Measurements from ENCODE around the gene GCHFR.

GCHFR gene

GRCh38 chr15:40776537-40777141 is 12.8 kb downstream of the GCHFR start:
- Histone ChIP-seq H3K27ac (ENCODE audit: low read length) (no peak overlapping the region), H3K9ac (ENCODE audit: low read length in 2 of 2) (no peak overlapping the region), H3K36me3 (ENCODE audit: control insufficient read depth in 2 of 2, insufficient read depth in 2 of 2, low read length in 2 of 2) (peaks cover 50 to 51% of the 10 kb centered on the region in 2 donors), H3K27me3 (ENCODE audit: control insufficient read depth in 1 of 2, insufficient read depth in 2 of 2, low read length in 2 of 2) (no peaks in the 10 kb centered on the region), H3K4me1 (ENCODE audit: control insufficient read depth, insufficient read depth, low read length) (no peaks in the 10 kb centered on the region), H3K9me3 (ENCODE audit: control insufficient read depth in 2 of 2, low read length in 2 of 2) (no peaks in the 10 kb centered on the region), H3K4me3 (ENCODE audit: low read length in 2 of 2) (no peak overlapping the region)

GRCh38 chr15:40782609-40783227 is 18.9 kb downstream of the GCHFR start:
- H3K9ac ChIP-seq (ENCODE audit: low read length in 2 of 2), result no peak overlapping the region

GRCh38 chr15:40785164-40785563 is 21.3 kb downstream of the GCHFR start:
- no peak overlapping the region for H3K9ac ChIP-seq (ENCODE audit: low read length in 2 of 2)

More at GRCh38 chr15:40782609-40783227, 18.9 kb downstream of the GCHFR start:
- H3K27me3 ChIP-seq (ENCODE audit: control insufficient read depth in 1 of 2, insufficient read depth in 2 of 2, low read length in 2 of 2), result no peaks in the 10 kb centered on the region
- peaks cover 9 to 13% of the 10 kb centered on the region in 2 donors for H3K36me3 ChIP-seq (ENCODE audit: control insufficient read depth in 2 of 2, insufficient read depth in 2 of 2, low read length in 2 of 2)
- no peak overlapping the region for H3K27ac ChIP-seq (ENCODE audit: low read length)
- peaks cover 11% of the 10 kb centered on the region for H3K4me1 ChIP-seq (ENCODE audit: control insufficient read depth, insufficient read depth, low read length)
- no peaks in the 10 kb centered on the region for H3K9me3 ChIP-seq (ENCODE audit: control insufficient read depth in 2 of 2, low read length in 2 of 2)
- H3K4me3 ChIP-seq (ENCODE audit: low read length in 2 of 2), result no peak overlapping the region

DNA sequence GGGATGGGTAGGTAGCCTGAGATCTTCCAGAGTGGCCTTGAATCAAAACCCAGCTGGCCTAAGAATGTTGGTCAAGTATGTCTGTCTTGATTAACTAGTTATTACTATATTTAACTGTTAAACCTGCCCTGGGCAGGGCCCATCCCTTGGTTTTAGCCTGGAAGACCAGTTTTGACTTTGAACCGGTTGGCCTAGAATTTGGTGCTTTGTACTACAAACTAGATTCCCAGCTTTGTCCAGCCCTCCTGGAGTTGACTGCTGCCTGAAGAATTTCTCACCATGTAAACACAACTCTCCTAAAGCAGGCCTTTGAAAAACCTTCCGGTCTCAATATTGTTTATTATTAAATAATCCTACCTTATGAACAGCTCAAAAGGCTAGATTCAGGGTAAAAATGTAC is 21.9 kb downstream of the GCHFR start:
- Histone ChIP-seq H3K4me1 (ENCODE audit: control insufficient read depth, insufficient read depth, low read length) (peaks cover 15% of the 10 kb centered on the region), H3K27me3 (ENCODE audit: control insufficient read depth in 1 of 2, insufficient read depth in 2 of 2, low read length in 2 of 2) (no peaks in the 10 kb centered on the region), H3K4me3 (ENCODE audit: low read length in 2 of 2) (no peak overlapping the region), H3K36me3 (ENCODE audit: control insufficient read depth in 2 of 2, insufficient read depth in 2 of 2, low read length in 2 of 2) (no peaks in the 10 kb centered on the region), H3K9me3 (ENCODE audit: control insufficient read depth in 2 of 2, low read length in 2 of 2) (no peaks in the 10 kb centered on the region), H3K27ac (ENCODE audit: low read length) (no peak overlapping the region), H3K9ac (ENCODE audit: low read length in 2 of 2) (no peak overlapping the region)

More at GRCh38 chr15:40785164-40785563, 21.3 kb downstream of the GCHFR start:
- Histone ChIP-seq H3K27ac (ENCODE audit: low read length) (no peak overlapping the region), H3K4me1 (ENCODE audit: control insufficient read depth, insufficient read depth, low read length) (peaks cover 15% of the 10 kb centered on the region), H3K36me3 (ENCODE audit: control insufficient read depth in 2 of 2, insufficient read depth in 2 of 2, low read length in 2 of 2) (no peaks in the 10 kb centered on the region), H3K9me3 (ENCODE audit: control insufficient read depth in 2 of 2, low read length in 2 of 2) (no peaks in the 10 kb centered on the region), H3K27me3 (ENCODE audit: control insufficient read depth in 1 of 2, insufficient read depth in 2 of 2, low read length in 2 of 2) (no peaks in the 10 kb centered on the region), H3K4me3 (ENCODE audit: low read length in 2 of 2) (no peak overlapping the region)

DNA sequence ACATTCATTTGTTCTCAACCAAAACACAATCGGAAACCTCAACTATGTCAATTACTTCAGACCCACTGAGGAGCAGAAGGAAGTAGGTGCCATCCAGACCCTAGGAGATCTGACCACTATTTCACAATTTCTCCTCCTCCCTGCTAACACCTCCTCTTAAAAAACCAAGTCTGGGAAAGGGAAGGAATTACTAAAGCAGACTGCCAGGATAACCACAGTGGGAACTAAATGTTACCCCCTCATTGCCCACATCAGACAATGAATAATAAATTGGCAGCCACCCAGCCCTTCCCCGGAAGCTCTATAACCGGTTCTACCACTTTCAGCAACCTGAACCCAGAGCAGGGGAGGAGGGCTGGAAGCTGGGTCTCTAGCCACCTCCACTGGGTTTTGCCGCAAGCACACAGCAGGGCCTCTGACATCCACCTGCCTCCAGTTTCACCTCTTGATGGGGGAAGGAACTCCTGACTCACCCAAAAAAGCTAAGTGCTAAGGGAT is 23.5 kb downstream of the GCHFR start:
- Histone ChIP-seq H3K36me3 (ENCODE audit: control insufficient read depth in 2 of 2, insufficient read depth in 2 of 2, low read length in 2 of 2) (peaks cover 0 to 4% of the 10 kb centered on the region in 2 donors), H3K27me3 (ENCODE audit: control insufficient read depth in 1 of 2, insufficient read depth in 2 of 2, low read length in 2 of 2) (no peaks in the 10 kb centered on the region), H3K9ac (ENCODE audit: low read length in 2 of 2) (peak overlapping the region in 1 of 2 donors; percentile 13), H3K9me3 (ENCODE audit: control insufficient read depth in 2 of 2, low read length in 2 of 2) (no peaks in the 10 kb centered on the region), H3K4me1 (ENCODE audit: control insufficient read depth, insufficient read depth, low read length) (peaks cover 15% of the 10 kb centered on the region), H3K27ac (ENCODE audit: low read length) (no peak overlapping the region), H3K4me3 (ENCODE audit: low read length in 2 of 2) (no peak overlapping the region)

DNA sequence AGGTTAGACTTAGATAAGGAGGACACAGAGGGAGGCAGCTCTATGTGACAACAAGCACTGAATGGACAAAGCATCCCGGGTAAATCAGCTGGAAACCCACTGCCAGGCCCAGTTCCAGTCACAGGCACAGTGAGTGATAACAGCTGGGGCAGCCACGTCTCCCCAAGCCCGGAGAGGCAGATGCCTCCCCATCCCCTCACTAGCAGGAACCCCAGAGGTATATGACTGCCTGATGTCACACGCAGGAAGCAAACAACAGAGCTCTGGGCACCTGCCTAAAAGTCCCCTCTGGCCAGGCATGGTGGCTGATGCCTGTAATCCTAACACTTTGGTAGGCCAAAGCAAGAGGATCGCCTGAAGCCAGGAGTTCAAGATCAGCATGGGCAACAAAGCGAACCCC is 24.1 kb downstream of the GCHFR start:
- peaks cover 15% of the 10 kb centered on the region for H3K4me1 ChIP-seq (ENCODE audit: control insufficient read depth, insufficient read depth, low read length)
- no peaks in the 10 kb centered on the region for H3K27me3 ChIP-seq (ENCODE audit: control insufficient read depth in 1 of 2, insufficient read depth in 2 of 2, low read length in 2 of 2)
- H3K36me3 ChIP-seq (ENCODE audit: control insufficient read depth in 2 of 2, insufficient read depth in 2 of 2, low read length in 2 of 2), result peaks cover 0 to 5% of the 10 kb centered on the region in 2 donors
- no peak overlapping the region for H3K27ac ChIP-seq (ENCODE audit: low read length)
- no peak overlapping the region for H3K4me3 ChIP-seq (ENCODE audit: low read length in 2 of 2)
- no peaks in the 10 kb centered on the region for H3K9me3 ChIP-seq (ENCODE audit: control insufficient read depth in 2 of 2, low read length in 2 of 2)
- peak overlapping the region in 1 of 2 donors; percentile 13 for H3K9ac ChIP-seq (ENCODE audit: low read length in 2 of 2)

DNA sequence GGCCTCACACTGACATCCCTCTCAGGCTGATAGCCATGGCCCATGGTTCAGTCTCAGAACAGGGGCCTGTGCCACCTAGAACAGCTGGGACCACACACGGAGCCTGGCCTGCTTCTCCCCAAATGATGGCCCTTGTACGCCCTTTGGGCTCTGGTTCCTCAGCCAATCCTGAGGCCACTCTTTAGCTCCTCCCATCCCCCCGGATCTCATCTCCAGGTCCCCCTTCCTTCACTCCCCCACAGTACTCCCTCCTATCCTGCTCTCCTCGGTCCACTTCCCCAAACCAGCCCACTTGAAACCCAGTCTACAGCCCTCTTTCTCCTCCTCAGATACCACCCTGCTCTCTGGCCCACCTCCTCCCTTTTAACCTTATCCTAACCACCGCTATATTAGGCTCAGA is 25.3 kb downstream of the GCHFR start:
- peaks cover 15% of the 10 kb centered on the region for H3K4me1 ChIP-seq (ENCODE audit: control insufficient read depth, insufficient read depth, low read length)
- no peak overlapping the region for H3K9ac ChIP-seq (ENCODE audit: low read length in 2 of 2)
- no peak overlapping the region for H3K27ac ChIP-seq (ENCODE audit: low read length)
- peaks cover 0 to 5% of the 10 kb centered on the region in 2 donors for H3K36me3 ChIP-seq (ENCODE audit: control insufficient read depth in 2 of 2, insufficient read depth in 2 of 2, low read length in 2 of 2)
- no peaks in the 10 kb centered on the region for H3K27me3 ChIP-seq (ENCODE audit: control insufficient read depth in 1 of 2, insufficient read depth in 2 of 2, low read length in 2 of 2)
- H3K4me3 ChIP-seq (ENCODE audit: low read length in 2 of 2), result no peak overlapping the region
- no peaks in the 10 kb centered on the region for H3K9me3 ChIP-seq (ENCODE audit: control insufficient read depth in 2 of 2, low read length in 2 of 2)

DNA sequence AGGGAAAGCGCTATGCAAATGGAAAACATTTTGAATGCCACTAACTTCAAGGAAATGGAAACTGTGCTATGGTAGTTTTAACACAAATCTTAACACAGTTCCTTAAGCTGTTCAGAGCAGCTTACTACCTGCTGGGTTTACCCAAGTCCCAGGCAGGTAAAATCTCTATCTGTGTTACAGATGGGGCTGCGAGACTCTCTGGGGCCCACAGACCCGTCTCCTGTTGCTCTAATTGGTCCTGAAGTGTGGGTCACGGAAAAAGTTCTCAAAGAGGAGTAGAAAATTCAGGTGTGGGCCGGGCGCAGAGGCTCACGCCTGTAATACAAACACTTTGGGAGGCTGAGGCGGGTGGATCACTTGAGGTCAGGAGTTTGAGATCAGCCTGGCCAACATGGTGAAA is 26.1 kb downstream of the GCHFR start:
- Histone ChIP-seq H3K4me3 (ENCODE audit: low read length in 2 of 2) (no peak overlapping the region), H3K9ac (ENCODE audit: low read length in 2 of 2) (no peak overlapping the region), H3K4me1 (ENCODE audit: control insufficient read depth, insufficient read depth, low read length) (peaks cover 15% of the 10 kb centered on the region), H3K9me3 (ENCODE audit: control insufficient read depth in 2 of 2, low read length in 2 of 2) (no peaks in the 10 kb centered on the region), H3K27ac (ENCODE audit: low read length) (no peak overlapping the region), H3K27me3 (ENCODE audit: control insufficient read depth in 1 of 2, insufficient read depth in 2 of 2, low read length in 2 of 2) (no peaks in the 10 kb centered on the region), H3K36me3 (ENCODE audit: control insufficient read depth in 2 of 2, insufficient read depth in 2 of 2, low read length in 2 of 2) (peaks cover 0 to 5% of the 10 kb centered on the region in 2 donors)

DNA sequence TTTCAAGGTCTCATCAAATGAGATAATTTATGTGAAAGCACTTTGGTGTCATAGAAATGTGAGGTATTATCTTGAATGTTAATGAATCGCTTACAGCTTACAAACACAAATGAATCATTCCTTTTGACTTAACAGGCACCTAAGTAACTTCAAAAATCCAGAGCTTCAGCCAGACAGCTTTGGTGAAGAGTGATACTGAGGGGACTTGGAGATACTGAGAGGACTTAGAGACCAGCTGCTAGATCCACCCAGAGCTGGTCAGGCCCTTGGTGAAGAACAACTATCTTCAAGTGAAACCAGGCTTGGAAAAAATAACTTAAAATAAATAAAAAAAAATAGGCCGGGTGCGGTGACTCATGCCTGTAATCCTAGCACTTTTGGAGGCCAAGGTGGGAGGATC is 26.9 kb downstream of the GCHFR start:
- H3K4me1 ChIP-seq (ENCODE audit: control insufficient read depth, insufficient read depth, low read length), result peaks cover 12% of the 10 kb centered on the region
- no peak overlapping the region for H3K4me3 ChIP-seq (ENCODE audit: low read length in 2 of 2)
- no peak overlapping the region for H3K9ac ChIP-seq (ENCODE audit: low read length in 2 of 2)
- no peaks in the 10 kb centered on the region for H3K27me3 ChIP-seq (ENCODE audit: control insufficient read depth in 1 of 2, insufficient read depth in 2 of 2, low read length in 2 of 2)
- no peaks in the 10 kb centered on the region for H3K9me3 ChIP-seq (ENCODE audit: control insufficient read depth in 2 of 2, low read length in 2 of 2)
- H3K27ac ChIP-seq (ENCODE audit: low read length), result no peak overlapping the region
- peaks cover 0 to 5% of the 10 kb centered on the region in 2 donors for H3K36me3 ChIP-seq (ENCODE audit: control insufficient read depth in 2 of 2, insufficient read depth in 2 of 2, low read length in 2 of 2)

GRCh38 chr15:40792394-40792793 is 28.5 kb downstream of the GCHFR start:
- peaks cover 0 to 5% of the 10 kb centered on the region in 2 donors for H3K36me3 ChIP-seq (ENCODE audit: control insufficient read depth in 2 of 2, insufficient read depth in 2 of 2, low read length in 2 of 2)
- H3K4me1 ChIP-seq (ENCODE audit: control insufficient read depth, insufficient read depth, low read length), result peaks cover 6% of the 10 kb centered on the region
- H3K9me3 ChIP-seq (ENCODE audit: control insufficient read depth in 2 of 2, low read length in 2 of 2), result no peaks in the 10 kb centered on the region
- no peak overlapping the region for H3K4me3 ChIP-seq (ENCODE audit: low read length in 2 of 2)
- no peak overlapping the region for H3K27ac ChIP-seq (ENCODE audit: low read length)
- no peak overlapping the region for H3K9ac ChIP-seq (ENCODE audit: low read length in 2 of 2)
- H3K27me3 ChIP-seq (ENCODE audit: control insufficient read depth in 1 of 2, insufficient read depth in 2 of 2, low read length in 2 of 2), result no peaks in the 10 kb centered on the region
